GM19397 (cell line): ENCODE measurements around the gene HABP2.

Experiments
- ATAC-seq: cut with Tn5 transposase; IDR thresholded peaks from one replicate; pipeline ENCODE4 v1.9.1; 2021; ENCODE audit warnings: mild to moderate bottlenecking, moderate library complexity; ENCODE audit not compliant: unreplicated experiment

HABP2 gene

GRCh38 chr10:113552701-113553100 lies at the start of gene HABP2:
Gene HABP2 (plus strand): TSS chr10:113553053. CDS start chr10:113553122, 69 bp downstream.
- no peak for ATAC-seq

- no peak for ATAC-seq
These were observed 48.9 kb upstream of the HABP2 start for GRCh38 chr10:113503930-113504329.

- no peak for ATAC-seq
These were observed 48.4 kb upstream of the HABP2 start for GRCh38 chr10:113504423-113504822.

- ATAC-seq, result no peak
These were observed 46.4 kb upstream of the HABP2 start for GRCh38 chr10:113506476-113506875.

- ATAC-seq, result no peak
These were observed 41.4 kb upstream of the HABP2 start for GRCh38 chr10:113511419-113511818.

DNA sequence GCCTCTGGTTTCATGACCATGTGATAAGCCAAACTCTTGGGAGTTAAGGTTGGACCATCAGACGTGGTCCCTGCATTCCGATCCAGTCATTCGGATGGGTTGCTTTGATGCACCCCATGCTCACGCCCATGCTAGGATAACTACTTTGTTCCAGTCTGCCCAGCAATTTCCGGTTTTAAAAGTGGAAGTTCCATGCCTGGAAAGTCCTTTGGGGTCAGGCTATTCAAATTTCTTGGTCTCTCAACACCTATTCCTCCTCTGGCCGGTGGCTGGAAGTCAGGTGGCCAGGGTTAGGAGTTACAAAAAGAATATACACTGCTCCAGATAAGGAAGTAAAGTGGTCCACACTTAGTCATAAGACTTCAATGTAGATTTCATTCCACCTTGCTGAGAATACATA lies 37.7 kb upstream of the HABP2 start:
- ATAC-seq, result no peak

DNA sequence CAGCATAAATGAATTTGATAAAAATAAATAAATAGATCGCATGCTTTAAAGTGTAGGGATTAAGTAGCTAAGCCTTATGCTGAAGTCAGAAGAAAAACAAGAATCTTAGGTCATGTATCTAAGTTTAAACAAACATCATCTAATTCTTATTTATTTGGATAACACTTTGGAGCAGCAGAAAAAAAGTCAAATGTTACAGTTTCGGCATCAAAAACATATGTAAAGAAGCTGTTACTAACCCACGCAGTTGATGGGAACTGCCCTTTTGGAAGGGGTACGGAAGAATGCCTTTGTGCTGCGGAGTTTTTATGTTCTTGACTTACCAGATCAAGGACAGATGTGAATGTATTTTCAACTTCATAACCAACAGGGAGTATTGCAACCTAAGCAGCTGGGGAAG lies 37.3 kb upstream of the HABP2 start:
- no peak for ATAC-seq

DNA sequence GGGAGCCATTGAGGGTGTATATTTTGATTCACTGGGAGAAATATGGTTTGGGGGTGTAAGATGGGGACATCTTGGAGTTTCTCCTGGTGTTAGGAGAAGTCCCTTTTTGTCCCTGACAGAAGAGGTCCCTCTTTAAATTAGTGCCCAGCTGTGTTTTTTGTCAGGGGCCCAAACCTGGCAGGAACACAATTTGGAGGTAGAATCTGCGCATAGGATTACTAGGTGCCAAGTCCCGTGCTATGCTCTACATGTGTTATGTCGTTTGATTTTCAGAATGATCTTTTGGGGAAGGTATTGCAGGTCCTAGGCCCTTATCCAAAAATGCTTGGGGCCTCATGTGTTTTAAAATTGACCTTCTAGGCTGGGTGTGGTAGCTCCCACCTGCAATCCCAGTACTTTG lies 36.8 kb upstream of the HABP2 start:
- ATAC-seq, result no peak

GRCh38 chr10:113517165-113517900 lies 35.5 kb upstream of the HABP2 start:
- ATAC-seq, result no peak

DNA sequence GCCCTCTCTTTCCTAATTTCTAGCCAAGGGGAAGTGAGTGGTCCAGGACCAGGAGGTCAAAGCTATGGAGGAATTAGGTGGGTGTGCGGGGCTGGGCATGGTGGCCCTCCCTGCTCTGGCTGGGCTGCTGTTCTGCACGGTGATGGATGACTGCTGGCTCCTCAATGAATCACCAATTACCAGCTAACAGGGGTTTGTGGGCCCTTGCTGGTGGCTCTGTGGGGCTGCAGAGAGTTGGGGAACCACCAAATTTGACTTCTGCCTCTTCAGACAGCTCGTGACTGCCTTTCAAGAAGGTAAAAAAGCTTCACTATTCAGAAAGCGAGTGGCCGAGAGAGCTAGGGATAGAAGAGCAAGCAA lies 35.0 kb upstream of the HABP2 start:
- ATAC-seq, result no peak

GRCh38 chr10:113518415-113518814 lies 34.4 kb upstream of the HABP2 start:
- no peak for ATAC-seq

GRCh38 chr10:113518816-113519591 lies 33.8 kb upstream of the HABP2 start:
- ATAC-seq, result no peak

GRCh38 chr10:113519681-113520115 lies 33.2 kb upstream of the HABP2 start:
- ATAC-seq, result no peak

- no peak for ATAC-seq
These were observed 32.6 kb upstream of the HABP2 start for GRCh38 chr10:113520261-113520660.

GRCh38 chr10:113520690-113521474 lies 32.0 kb upstream of the HABP2 start:
- ATAC-seq, result no peak

GRCh38 chr10:113521475-113521795 lies 31.4 kb upstream of the HABP2 start:
- ATAC-seq, result no peak

DNA sequence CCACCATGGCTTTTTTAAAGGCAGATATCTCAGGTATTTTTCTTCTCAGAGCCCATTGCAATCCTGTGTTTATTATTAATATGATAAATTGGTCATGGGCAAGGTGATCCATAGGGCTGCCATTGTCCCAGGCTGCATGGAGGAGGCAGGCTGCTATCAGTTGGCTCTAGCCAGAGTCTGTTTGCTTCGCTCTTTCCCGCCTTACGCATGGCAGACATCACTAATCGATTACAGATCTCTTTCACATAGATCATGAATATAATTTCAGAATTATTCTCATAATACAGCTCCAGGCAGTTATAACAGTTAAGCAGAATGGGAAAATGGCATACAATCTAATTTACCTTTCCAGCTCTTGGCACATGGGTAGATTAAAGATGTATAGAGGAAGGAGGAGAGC lies 30.4 kb upstream of the HABP2 start:
- ATAC-seq, result no peak

GRCh38 chr10:113523071-113523470 lies 29.8 kb upstream of the HABP2 start:
- ATAC-seq, result no peak

GRCh38 chr10:113523628-113524027 lies 29.2 kb upstream of the HABP2 start:
- ATAC-seq, result no peak

DNA sequence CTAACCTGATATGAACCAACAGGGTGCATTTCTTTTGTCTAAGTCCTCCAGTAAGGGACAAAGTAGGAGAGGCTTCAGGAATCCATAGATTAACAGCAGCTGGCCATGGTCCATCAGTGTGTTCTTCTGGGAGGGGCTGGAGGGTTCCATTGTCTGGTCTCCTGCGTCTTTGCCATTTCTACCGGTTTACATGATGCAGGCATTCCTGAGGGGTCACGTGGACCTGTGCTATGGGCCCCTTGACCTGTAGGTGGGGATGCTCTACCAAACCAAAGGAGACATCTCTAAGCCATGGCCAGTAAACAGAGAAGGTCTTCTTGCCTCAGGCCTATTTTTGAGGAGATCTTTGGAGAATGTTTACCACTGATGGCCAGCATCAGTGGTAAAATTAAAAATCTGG lies 28.7 kb upstream of the HABP2 start:
- no peak for ATAC-seq

DNA sequence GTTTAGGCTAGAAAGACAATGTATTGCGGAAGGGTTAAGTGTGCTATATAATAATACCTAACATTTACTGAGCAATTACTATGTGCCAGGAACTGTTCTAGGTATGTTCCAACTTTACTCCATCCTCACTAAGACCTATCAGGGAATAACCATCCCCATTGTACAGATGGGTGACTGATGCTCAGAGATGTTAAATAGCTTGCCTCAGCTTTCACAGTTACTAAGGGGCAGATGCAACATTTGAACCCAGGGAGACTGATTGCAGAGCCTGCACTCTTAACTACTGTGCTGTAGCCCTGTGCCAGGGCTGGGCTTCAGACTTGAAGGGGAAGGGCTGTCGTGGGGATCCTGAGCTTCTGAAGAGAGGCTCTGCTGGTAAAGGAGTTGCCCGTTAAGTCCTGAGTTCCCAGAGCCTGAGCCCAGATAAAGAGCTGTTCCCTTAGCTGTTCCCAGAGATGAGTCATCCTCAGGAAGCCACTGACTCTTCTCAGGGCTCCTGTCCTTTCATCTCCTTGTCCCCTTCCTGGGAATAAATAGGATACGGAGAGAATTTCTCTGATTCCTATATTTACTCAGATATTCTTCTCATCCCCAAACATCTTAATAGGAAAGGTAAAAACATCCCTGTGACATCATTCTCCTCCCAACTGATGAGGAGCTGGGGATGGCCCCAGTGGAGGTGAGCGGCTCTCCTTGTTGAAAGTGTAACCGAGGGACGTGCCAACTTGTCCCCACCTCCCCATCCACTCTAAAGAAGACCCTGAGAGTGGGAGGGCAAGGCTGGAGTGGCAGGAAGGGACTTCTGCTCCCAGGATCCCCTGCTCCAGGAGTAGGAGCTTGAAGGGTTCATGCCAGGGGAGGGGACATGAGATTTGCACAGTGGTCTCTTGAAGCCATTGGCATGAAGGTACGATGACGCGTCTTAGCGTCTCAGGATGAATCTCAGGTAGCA lies 28.0 kb upstream of the HABP2 start:
- ATAC-seq, result no peak
